HG03108 (cell line): Measurements from ENCODE around the gene LRTM2.

Experiments used
- ATAC-seq: cut with Tn5 transposase; IDR thresholded peaks from one replicate; pipeline ENCODE4 v1.9.1; 2021; ENCODE audit warnings: moderate library complexity; ENCODE audit not compliant: unreplicated experiment

LRTM2 gene

DNA sequence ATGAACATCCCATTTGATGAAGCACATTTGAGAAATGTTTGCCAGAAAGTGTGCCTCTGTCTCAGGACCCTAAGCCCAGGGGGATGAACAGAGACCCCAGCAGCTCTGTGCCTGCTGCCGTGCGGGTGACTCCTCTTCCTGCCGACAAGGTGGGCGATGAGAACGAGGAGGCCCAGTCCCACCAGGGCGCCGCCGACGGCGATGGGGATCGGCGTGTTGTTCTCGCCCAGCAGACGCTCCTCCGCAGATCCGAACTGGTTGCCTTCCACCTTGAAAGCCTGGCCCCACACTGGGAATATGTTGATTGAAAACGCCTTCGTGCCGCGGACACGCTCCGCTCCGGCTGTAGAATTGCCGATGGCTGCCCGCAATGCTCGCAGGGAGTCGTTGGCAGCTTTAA is 44.1 kb downstream of the LRTM2 start:
- ATAC-seq: no peak

DNA sequence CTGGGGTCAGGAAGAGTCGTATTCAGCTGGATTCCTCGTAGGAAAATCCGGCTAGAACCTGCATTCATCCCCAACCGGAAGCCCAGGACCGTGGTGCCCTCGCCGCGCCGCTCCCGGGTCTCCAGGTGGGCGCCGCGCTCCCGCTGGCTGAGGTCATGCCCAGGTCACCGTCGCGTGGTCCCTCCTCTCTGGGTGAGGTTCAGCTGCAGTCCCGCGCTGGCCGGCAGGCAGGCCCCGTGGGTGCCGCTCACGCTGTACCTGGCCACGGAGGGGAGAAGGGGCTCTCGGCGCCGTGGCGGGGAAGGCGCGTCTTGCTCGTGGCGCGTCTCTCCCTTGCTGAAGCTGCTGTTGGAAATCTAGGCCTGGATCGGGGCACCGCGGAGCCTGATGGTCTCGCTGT is 44.5 kb downstream of the LRTM2 start:
- no peak for ATAC-seq

DNA sequence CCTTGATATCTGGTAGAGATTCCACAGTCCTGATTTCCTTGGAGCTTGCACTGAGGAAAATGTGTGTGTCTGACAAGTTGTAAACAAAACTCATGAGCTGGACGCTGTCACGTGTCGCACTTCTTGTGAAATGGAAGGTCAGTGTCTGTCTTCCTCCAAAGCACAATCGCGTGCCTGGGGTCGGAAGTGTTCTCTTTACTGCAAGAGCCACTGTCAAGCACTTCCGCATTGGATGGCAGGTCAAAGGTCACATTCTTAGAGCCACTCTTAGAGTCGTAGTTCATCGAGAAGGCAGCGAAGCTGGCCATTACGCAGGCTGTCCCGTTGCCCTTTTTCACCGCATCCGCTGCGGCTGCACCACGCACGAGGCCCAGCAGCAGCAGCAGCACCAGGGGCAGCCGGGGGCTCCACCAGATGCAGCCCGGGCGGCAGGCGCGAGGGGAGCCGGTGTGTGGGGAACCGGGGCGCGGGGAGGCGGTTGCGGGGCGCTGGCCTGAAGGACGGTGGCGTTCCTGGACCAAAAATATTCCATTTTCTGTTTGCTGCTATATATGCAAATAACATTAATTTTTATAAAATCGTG is 45.0 kb downstream of the LRTM2 start:
- ATAC-seq: no peak

DNA sequence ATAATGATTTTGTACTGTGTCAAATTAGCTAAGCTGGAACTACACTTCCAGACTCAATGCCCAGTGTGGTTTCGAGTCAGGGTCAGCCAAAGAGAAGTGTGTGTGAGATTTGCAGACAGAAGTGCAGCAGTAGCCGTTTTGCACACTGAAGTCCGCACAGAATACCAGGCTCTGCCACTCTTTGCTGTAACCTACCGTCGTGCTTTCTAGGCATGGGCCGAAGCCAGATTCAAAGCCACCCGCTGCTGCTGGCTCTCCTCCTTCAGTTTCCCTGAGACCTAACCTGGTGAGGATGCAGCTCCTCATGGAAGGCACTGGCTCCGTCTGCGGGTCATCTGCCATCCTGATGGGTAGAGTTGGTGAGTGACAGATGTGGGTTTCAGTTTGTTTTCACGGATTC is 48.8 kb downstream of the LRTM2 start:
- ATAC-seq: no peak

DNA sequence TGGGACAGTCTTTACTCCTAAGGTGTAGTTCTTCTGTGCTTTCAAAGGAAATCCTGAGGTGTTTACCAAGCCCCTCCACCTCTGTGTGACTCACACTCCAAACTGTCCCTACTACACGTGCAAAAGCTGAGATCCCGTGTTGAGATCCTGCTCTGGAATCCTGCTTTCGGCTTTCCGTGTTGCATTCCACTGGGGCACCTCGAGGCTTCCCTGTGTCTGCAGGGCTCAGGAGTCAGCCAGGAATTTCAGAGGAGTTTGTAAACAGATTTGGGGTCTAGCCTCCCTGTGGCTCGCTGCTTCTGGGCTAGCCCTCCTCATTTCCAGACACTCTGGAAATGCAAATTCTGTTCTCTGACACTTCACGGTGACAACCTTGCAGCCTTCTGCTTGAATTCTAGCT is 49.7 kb downstream of the LRTM2 start:
- ATAC-seq: no peak

DNA sequence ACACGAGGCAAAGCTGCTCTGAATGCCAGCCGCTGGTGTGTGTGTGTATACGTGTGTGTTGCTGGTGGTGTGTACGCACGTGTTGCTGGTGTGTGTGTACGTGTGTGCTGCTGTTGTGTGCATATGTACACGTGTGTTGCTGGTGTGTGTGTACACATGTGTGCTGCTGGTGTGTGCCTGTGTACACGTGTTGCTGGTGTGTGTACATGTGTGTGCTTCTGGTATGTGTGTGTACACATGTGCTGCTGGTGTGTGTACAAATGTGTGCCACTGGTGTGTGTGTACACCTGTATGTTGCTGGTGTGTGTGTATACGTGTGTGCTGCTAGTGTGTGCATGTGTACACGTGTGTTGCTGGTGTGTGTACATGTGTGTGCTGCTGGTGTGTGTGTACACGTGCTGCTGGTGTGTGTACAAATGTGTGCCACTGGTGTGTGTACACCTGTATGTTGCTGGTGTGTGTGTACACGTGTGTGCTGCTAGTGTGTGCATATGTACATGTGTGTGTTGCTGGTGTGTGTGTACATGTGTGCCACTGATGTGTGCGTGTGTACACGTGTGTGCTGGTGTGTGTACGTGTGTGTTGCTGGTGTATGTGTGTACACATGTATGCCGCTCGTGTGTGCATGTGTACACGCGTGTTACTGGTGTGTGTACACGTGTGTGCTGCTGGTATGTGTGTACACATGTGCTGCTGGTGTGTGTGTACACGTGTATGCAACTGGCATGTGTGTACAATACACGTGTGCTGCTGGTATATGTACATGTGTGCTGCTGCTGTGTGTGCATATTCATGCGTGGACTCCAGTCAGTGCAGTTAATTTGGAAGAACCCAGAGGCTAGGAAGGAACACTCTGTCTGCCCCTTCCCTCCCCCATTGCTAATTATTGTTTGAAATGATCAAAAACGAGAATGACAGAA is 50.9 kb downstream of the LRTM2 start:
- no peak for ATAC-seq

DNA sequence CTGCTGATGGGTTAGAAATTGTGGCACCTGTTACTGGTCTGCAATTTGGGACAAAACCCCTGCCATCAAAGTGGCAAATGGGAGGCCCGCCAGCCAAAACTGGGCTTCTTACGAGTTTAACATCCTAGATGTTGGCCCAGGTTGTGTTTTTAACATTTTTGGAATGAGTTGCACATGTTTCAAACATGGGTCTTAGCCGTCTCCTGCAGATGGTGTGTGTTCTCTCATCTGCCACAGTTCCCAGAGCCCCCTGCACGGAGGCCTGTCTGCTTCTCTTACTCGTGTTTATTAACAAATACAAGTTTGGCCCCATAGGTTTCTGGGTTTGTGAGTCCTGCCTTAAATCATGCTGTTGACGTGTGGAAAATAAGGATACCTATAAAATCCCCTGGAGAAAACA is 51.6 kb downstream of the LRTM2 start:
- no peak for ATAC-seq

DNA sequence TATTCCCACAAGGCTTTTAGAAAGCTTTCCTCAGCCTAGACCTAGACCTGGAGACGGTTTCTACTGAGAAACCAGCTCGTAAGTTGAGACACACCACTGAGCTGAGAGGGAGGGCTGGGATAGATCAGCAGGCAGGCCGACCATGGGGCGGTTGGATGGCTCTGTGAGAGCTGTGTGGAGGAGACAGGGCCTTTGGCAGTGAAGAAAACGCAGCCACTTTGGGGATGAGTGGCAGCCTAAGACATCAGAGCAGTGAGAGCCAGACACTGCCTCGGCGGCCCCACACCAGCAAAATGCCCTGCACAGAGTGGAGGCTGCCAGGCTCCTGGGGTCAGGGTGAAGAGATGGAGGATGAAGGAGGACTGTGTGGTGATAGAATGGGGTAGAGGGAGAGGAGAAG is 52.1 kb downstream of the LRTM2 start:
- no peak for ATAC-seq

DNA sequence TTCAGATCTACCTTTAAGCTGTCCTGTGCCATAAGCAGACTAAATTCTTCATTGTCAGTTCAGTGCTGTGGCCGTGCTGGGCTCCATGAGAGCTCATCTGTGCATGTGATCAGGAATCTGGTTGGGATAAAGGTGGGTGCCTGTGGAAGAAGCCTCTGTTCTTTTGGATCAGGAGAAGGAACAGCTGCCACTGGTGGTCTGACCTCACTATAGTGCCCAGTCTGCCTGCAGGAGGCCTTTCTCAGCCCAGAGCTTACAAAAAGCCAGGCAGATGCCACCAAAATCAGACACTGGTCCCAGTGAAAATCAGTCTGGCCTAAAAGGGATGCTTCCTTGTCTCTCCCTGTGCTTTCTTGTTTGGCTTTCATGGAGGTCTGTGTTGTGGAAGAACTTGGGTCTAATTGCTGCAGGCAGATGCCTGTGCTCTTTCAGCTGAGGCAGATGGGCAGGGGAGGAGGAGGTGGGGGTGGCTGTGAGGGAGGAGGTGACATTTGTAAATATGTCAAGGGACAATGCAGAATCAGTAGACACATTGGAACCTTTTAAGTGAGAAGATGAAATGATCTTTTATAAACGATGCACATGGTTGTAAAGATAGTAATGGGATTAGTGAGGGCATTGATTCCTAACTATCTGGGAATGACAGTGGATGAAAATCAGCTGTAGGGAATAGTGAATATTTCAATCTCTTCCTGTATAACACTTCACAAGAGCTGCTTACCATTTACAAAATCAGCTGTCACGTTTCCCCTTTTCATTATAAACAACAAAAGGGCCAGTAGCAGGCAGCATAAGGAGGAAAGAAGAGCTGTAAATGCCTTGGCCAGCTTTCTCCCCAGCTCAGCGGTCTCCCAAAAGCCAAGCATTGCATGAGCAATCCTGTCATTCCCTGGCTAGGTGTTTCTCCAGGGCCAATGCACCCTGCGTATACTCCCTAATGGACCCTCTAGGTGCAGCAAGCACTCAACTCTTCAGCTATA is 53.5 kb downstream of the LRTM2 start:
- no peak for ATAC-seq

DNA sequence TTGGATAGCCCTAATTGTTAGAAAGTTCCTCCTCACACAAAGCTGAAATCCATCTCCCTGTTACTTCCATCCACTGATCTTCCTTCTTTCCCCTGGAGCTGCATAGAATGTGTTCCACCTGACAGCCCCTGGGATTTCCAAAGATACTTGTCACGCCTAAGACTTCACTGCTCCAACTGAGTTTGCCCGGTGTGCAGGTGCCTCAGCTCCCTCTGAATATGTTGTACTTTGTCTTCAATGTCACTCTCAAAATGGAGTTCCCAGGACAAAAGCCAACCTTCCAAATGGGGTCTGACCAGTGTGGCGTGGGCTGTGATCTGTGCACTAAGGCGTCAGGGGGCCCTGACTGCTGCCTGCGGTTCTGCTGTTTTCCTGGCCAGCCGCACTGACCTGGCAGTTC is 55.2 kb downstream of the LRTM2 start:
- ATAC-seq: no peak

DNA sequence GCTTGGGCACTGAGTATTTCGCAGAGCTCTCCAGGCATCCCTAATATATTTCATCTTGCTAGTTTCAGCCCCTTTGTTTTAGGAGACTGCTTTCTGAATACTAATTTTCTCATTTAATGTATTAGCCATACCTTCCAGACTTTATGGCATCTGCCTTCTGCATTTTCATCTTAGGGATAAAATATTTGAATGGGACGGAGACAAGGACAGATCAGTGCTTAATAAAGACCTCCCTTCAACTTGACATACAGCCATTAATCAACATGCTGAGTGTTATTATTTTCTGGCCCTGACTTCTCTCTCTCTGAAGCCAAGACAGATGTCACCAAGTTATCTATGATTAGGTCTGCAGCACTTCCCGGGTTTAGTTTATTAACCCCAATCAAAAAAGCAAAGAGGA is 55.7 kb downstream of the LRTM2 start:
- ATAC-seq: no peak

DNA sequence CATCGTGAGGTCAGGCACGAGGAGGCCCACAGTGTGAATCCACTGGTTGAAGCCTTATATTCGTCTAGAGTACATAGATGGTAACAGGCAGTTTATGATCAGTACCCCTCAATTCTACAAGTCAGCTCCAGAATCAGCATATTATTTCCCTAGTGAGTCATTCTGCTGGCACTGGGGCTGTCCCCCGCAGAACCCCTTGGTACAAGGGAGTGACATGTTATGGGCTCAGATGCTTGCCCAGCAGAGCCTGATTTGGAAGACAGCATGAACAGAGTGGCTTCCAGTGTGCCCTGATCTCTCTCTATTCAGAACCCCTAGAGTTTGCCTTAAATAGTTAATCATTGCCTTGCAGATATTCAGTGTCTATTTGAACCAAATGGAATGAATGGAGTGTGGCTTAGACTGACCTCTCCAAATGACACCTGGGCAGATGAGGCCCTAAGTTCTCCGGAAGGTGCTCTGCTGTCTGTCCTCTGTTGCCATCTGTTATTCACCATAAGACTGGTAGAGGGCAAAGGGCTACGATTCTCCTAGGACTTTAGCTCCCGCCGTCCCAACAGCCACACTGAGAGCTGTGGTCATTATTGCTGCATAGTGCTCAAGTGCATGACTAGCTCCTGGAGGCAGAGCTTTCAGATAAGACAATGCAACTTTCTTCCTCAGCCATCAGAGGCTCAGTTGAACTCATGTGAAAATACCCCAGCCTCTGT is 57.0 kb downstream of the LRTM2 start:
- no peak for ATAC-seq

DNA sequence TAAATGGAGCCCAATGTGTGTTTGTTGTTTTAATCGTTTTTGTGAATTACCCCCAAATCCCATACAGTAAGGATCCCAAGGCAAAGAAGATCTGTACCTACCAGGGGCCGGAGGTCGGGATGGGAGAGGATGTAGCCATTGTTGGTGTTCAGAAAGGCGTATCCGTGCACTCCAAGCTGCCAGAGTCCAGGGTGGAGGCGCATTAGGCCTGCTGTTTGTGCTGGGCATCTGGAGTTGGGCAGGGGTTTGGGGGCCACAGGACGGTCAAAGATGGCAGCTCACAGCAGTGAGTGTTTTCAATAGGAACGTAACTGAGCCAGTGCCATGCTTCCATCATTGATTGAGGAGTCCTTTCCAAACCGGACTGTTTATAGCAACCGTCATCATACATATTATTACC is 57.8 kb downstream of the LRTM2 start:
- no peak for ATAC-seq

DNA sequence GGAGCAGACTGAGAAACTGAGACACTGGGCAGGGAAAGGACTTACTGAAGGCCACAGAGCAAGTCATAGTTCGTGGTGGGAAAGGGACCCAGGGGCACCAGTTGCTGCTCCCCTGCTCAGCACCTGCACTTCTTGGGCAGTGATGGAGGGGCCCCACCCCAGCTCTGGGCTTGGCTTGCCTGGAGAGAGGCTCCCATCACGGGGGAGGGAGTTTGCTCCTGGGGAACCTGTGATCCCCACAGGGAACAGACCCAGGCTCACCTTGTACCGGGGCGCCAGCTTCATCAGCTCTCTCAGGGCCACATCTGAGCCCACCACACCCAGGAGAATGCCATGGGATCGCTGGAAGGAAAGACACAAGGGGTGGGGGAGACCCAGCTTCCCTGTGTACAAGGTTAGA is 58.3 kb downstream of the LRTM2 start:
- no peak for ATAC-seq

DNA sequence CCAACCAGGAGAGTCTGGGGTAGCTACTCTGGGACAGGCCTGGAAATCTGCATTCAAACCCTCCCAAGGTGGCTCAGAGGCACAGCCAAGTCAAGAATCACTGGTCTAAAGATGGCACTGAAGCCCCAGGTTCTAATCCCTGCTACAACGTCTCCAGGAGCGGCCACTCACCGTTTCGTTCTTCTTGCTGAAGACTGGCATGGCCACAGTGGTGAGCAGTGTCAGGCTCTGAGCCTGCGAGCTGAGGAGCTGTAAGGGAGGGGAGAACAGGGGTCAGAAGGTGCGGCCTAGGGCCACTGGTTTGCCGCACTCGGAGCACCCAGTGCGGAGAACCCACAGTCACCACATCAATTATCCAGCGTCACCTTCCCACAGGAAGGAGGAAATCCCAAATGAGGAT is 59.3 kb downstream of the LRTM2 start:
- no peak for ATAC-seq

DNA sequence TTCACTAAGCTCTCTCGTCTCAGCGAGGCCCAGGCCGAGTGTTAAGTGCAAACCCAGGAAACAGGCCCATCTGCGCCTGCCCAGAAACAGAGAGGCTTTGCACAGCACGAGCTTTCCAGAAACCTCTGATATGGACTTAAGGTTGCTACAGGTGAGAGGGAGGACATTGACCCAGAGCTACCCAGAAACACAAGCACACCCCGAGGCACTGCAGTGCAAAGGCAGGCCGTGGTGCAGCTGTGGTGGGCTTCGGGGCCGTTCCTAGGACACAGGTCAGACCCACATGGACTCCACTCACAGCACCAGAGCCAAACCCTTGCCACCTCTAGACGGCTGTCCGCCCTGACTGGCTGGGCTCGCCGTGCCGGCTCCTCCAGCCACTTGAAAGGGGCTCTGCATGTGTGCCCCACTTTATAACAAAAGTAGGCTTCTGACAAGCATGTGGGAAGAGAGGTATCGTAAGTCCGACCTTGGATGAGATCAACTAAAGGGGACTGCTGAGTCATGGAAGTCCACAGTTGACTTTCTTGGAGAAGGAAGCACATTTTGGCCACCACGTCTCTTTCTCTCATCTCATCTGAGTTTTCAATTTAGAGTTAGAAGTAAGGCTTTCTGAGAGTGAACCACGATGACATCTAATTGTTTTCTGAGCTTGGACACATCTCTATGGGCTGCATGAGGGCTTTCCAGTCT is 59.9 kb downstream of the LRTM2 start:
- ATAC-seq: no peak

DNA sequence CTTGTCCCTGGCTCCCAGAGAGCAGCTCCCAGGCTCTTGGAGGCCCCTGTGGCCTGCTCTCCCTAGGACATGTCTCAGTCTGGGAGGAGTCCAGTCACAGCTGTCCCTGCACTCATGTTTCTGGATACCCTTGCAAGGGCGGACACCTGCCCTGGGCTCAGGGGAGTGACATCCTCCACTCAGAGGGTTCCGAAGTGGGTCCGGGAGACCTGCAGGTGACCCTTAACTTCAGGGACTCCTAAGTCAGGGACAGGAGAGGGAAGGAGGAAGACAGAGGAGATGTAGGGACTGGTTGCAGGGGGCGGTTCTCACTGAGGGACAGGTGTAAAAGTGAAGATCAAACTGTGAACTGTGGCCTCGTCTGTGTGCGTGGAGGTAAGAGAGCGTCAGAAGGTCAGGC is 60.5 kb downstream of the LRTM2 start:
- no peak for ATAC-seq

DNA sequence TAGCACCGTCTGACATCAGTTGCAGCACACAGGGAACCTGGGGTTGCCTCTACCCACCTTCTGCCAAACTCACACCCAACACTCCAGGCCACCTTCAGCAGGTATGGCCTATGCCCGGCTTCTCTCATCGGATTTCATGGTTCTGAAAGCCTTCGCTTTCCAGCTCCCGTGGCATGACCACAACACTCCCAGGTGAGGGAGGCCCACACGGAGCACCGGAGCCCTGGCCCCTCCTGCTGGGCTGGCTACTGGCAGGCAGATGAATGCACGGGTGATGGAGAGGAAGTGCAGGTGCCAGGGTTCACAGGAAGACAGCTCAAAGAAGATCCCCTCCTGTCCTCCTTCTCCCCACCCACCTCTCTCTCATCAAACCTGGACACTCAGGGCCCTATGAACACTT is 60.9 kb downstream of the LRTM2 start:
- ATAC-seq: no peak

DNA sequence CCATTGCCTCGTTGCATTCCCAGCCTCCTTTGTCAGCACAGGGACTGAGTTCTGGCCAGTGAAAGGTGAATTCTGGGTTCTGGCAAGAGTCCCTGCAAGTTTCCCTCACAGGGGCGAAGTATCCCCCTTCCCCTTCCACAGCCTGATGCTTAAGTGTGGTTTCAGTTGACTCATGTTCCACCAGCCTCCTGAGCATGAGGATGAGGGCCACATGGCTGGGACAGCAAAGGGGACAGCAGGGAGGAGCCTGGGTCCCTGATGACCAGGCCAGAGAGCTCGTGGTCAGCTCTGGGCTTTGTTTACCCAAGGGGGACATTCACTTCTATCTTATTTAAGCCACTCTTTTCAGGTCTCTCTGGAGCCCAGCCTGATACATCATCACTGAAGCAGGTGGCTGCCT is 61.6 kb downstream of the LRTM2 start:
- no peak for ATAC-seq

DNA sequence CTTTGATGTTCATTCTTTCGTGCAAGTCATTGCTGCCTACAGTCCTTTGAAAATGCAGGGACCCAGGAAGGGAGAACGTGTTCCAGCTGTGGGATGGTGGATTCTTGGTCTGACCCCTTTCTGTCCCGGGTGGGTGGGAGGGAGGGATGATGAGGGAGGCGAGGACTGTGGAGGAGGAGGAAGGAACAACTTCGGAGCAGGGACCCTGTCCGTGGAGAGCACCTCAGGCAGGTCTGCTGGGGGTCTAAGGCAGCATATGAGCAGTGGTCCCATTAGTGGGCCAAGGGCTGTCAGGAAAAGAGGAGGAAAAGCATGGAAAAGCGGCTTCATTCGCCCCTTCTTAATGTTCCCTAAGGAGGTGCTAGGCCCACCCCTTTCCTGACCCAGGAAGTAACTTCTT is 62.0 kb downstream of the LRTM2 start:
- no peak for ATAC-seq
